ENCODE data around the gene USP12.

Gene USP12

GRCh38 chr13:27065582-27065981 lies 106.0 kb downstream of the USP12 start:
- DNase-seq, result no peak

GRCh38 chr13:27064252-27064995 lies 107.2 kb downstream of the USP12 start:
- DNase-seq, result no peak

- no peak for DNase-seq
These were observed 113.8 kb downstream of the USP12 start for GRCh38 chr13:27057817-27058216.

- no peak for DNase-seq
These were observed 116.1 kb downstream of the USP12 start for GRCh38 chr13:27055526-27055925.

GRCh38 chr13:27054760-27055159 lies 116.9 kb downstream of the USP12 start:
- no peak for DNase-seq

- no peak for DNase-seq
These were observed 117.6 kb downstream of the USP12 start for GRCh38 chr13:27053902-27054595.

GRCh38 chr13:27053210-27053884 lies 118.3 kb downstream of the USP12 start:
- no peak for DNase-seq

GRCh38 chr13:27052551-27053208 lies 118.9 kb downstream of the USP12 start:
- DNase-seq, result no peak

GRCh38 chr13:27047081-27047480 lies 124.5 kb downstream of the USP12 start:
- DNase-seq, result no peak

GRCh38 chr13:27044837-27045570 lies 126.6 kb downstream of the USP12 start:
- no peak for DNase-seq

GRCh38 chr13:27043013-27043412 lies 128.6 kb downstream of the USP12 start:
- DNase-seq, result peak; percentile 72

- no peak for DNase-seq
These were observed 130.3 kb downstream of the USP12 start for GRCh38 chr13:27041341-27041740.

- DNase-seq, result no peak
These were observed 130.8 kb downstream of the USP12 start for GRCh38 chr13:27040826-27041108.

GRCh38 chr13:27039171-27039701 lies 132.4 kb downstream of the USP12 start:
- no peak for DNase-seq

- no peak for DNase-seq
These were observed 133.3 kb downstream of the USP12 start for GRCh38 chr13:27038323-27038722.

- no peak for DNase-seq
These were observed 134.0 kb downstream of the USP12 start for GRCh38 chr13:27037571-27037970.

GRCh38 chr13:27037171-27037570 lies 134.4 kb downstream of the USP12 start:
- no peak for DNase-seq

- DNase-seq, result no peak
These were observed 135.2 kb downstream of the USP12 start for GRCh38 chr13:27036236-27036981.

- DNase-seq, result no peak
These were observed 135.7 kb downstream of the USP12 start for GRCh38 chr13:27035892-27036235.

GRCh38 chr13:27034678-27035111 lies 136.9 kb downstream of the USP12 start:
- DNase-seq, result no peak

- no peak for DNase-seq
These were observed 142.7 kb downstream of the USP12 start for GRCh38 chr13:27028683-27029480.
